DMS153 (cell line): ENCODE measurements around the gene IL13.
"Not testable (repeated sequence)": the region's sequence is repeated elsewhere in the genome, so short reads cannot be mapped to it uniquely, and the experiment has no call there.

Experiments
- DNase-seq: peaks from one replicate; lab custom pipeline; 2025; lab: John Stamatoyannopoulos, UW

The IL13 gene

DNA sequence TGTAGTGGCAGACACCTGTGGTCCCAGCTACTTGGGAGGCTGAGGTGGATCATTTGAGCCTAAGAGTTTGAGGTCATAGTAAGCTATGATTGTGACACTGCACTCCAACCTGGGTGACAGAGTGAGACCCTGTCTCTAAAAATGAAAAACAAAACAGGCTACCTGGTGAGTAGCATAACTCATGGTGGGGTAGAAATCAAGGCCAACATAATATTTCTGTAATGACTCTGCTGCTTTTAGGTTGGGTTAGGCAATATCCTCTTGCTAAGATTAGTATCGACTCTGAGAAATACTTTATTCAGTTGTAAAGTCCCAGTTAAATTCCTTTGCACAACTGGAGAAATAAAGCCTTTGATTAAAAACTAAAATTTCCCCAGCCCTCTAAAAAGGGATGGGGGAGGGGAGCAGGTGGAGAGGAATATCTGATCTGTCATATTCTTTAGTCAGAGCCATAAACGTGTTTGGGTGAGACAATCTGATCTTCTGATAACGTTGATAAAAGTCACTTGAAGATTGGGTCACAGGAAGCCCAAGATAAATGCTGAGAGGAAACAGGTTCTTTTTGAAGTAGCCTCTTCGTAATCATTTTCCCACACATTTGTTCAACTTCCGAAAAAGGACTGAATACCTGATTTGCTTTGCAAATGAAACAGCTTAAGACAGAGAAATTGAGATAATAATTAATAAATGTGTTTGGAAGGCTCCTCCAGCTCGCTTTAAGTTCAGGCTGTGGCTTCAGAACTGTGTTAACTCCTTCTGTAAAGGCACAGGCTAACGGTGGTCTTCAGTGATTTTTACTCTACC is 30.8 kb downstream of the IL13 start:
- no peak for DNase-seq

DNA sequence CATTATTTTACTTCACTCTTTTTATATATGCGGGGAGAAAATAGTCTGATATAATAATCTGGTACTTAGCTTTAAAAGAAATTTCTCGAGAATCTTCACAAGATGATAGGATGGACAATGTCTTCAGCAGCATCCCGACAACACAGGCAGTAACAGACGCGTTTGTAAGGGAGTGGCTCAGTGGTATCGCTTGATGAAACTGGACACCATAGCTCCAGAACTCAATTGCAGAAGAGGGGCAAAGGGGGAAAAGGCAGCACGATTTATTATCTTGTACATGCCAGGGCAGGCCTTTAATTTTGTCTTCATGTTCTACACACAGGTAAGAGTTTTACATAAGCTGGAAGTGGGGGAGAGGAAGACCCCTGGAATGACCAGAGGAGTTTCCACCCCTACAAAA is 31.5 kb downstream of the IL13 start:
- DNase-seq, result no peak

DNA sequence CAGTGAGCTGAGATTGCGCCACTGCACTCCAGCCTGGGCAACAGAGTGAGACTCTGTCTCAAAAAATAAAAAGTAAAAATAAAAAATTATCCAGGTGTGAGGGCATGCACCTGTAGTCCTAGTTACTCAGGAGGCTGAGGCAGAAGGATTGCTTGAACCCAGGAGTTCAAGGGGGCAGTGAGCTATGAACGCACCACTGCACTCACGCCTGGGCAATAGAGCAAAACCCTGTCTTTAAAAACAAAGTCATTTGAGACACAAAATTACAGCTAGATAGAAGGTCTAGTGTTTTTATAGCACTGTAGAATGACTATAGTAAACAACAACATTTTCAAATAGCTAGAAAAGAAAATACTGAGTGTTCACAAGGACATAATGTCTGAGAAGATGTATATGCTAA is 32.2 kb downstream of the IL13 start:
- DNase-seq, result no peak

DNA sequence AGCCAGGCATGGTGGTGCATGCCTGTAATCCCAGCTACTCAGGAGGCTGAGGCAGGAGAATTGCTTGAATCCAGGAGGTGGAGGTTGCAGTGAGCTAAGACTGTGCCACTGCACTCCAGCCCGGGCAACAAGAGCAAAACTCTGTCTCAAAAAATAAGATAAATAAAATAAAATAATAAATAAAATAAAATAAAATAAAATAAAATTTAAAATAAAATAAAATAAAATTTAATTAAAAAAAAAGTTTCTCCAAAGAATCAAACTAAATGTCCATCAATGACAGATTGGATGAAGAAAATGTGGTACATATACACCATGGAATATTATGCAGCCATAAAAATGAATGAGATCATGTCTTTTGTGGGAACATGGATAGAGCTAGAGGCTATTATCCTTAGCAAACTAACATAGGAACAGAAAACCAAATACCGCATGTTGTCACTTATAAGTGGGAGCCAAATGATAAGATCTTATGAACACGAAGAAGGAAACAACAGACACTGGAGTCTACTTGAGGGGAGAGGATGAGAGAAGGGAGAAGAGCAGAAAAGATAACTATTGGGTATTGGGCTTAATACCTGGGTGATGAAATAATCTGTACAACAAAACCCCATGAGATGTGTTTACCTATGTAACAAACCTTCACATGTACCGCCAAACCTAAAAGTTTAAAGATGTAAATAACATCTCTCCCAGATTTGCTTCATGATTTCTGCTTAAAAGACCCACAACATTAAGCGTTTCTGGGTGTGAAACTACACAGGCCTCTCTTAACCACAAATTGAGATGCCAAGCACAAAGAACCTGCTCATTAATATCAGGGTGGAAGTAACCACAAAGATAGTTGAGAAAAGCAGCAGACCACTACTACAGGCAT is 34.0 kb downstream of the IL13 start:
- DNase-seq, result not testable (repeated sequence)

DNA sequence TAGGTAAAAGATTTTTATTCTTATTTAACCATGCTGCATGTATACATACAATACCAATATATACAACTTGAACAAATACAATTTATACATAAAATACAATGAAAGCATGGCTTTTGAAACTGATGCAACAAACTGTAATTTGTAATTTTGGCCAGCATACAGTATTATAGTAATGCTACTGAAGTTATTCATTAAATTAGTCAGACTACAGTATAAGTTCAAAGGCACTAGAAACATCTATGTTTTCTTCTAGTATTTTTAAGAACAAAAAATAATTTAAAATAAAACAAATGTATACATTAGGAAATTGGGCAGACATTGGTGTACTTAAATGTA is 34.6 kb downstream of the IL13 start:
- DNase-seq, result no peak

DNA sequence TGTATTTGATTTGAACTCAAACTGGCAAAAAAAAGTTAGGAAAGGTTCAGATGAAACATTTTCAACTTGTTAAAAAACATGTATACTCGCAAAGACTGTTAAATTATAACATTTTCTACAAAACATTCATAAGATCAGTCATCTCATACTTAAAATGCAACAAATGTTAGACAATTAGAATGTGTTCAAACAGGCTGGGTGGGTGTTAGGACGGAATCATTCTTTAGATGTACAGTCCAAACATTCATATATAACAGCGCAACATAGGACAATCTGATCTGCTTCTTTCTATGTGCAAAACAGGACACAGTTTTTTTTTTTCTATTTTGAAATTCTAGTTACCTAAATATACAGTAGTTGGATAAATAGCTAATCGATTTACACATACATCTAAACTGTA is 38.0 kb downstream of the IL13 start:
- DNase-seq, result no peak

DNA sequence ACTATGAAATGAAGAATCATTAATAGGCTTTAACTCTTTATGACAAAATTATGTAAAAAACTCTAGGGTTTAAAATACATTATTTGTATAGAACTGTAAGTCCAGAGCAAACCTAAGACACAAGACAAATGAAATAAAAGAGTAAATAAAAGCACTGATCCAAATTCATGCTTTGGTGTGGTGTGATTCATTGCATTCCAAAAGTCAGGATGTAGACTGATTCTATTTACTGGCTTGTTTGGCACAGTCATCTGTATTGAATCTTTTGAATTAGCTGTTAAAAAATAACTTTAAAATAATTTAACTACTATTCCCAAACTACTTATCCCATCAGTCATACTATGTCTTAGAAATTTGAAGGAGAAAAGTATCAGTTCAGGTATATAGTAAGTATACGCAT is 46.9 kb downstream of the IL13 start:
- no peak for DNase-seq

DNA sequence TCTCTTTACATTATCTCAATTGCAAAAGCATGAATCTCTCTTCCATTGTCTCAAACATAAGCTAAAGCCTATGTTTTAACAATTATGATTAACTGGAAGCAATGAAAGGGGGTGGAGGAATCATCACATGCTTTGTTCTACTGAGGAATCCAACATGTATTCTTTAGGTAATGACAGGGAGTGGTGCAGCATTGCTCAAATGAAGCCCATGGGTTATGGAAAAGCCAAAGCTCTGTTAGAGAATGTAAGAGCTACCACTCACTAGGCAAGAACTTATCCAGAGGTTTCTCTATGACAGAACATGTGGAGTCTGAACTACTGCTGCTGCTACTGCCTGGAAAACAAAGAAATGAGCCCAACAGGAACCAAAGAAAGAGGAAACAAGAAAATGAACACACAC is 50.7 kb downstream of the IL13 start:
- DNase-seq, result no peak
